ENCODE results near the gene POLG2.

POLG2 gene

GRCh38 chr17:64496786-64497564, at the start of gene POLG2:
TSS of gene POLG2 (minus strand) at chr17:64497054. CDS start at chr17:64496968, 86 bp downstream.
- peak; percentile 55 for TF ChIP-seq CTCF (conservative IDR thresholded peaks at IDR 0.05)

DNA sequence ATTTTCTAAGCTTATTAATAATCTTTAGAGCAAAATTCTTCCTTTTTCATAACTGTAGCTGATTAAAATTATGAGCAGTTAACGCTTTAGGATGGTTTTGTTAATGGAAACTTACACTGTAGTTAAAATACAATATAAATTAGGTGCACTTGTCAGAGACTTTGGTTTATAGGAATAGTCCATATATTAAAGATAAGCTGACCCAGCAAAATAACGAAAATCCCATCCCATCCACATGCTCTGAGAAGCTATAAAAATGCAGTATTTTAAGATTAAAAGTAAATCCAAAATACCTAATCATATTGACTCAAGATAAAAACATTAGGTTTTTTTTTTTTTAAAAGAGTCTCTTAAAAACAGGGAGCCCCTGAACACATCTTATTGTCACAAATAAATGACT, 47.9 kb upstream of the POLG2 start:
- TF ChIP-seq CTCF (conservative IDR thresholded peaks at IDR 0.05) = no peak
- no peak overlapping the region for H3K27ac ChIP-seq

More at GRCh38 chr17:64496786-64497564, at the start of gene POLG2:
- peak within 1 kb of the TSS; percentile 75 for H3K27ac ChIP-seq

GRCh38 chr17:64540118-64540776, 43.4 kb upstream of the POLG2 start:
- no peak for TF ChIP-seq CTCF (conservative IDR thresholded peaks at IDR 0.05)

GRCh38 chr17:64538508-64539130, 41.8 kb upstream of the POLG2 start:
- H3K27ac ChIP-seq = peak overlapping the region; percentile 85
- TF ChIP-seq CTCF (conservative IDR thresholded peaks at IDR 0.05) = no peak

More at GRCh38 chr17:64540118-64540776, 43.4 kb upstream of the POLG2 start:
- peak overlapping the region; percentile 85 for H3K27ac ChIP-seq

DNA sequence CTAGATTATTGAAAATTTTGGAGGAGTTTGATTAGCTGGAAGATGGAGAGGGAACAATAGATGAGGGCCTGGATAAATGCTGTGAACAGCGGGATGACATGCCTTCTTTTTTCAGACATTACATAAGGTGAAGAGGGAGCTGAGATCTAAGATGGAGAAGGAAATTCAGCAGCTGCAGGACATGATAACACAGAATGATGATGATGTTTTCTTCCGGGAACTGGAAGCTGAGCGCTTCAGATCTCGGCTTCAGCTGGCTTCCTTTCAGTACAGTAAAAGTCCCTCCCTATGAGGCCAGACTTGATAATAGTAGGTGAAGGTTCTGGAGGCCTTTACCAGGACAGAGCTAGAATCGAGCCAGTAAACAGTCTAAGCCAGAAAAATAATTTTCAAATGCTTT, 40.6 kb upstream of the POLG2 start:
- no peak for TF ChIP-seq CTCF (conservative IDR thresholded peaks at IDR 0.05)
- peak overlapping the region; percentile 85 for H3K27ac ChIP-seq

- TF ChIP-seq CTCF (conservative IDR thresholded peaks at IDR 0.05) = no peak
- H3K27ac ChIP-seq = peak overlapping the region; percentile 85
Measured at GRCh38 chr17:64536913-64537312, 40.1 kb upstream of the POLG2 start.

DNA sequence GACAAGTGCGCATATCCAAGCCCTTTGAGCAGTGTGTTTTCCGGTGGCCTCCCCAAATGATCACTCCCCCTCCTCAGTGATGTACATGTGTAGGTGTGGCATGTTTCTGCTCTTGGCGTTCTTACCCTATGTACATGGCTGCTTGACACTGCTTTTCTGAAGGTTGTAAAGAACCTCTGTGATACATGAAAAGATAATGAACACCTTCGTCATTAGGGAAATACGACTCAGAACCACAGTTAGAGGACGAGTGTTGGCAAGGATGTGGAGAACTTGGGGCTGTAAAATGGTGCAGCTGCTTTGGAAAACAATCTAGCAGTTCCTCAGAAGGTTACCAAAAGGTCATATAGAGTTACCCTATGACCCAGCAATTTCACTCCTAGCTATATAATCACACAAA, 38.5 kb upstream of the POLG2 start:
- peak overlapping the region; percentile 85 for H3K27ac ChIP-seq
- no peak for TF ChIP-seq CTCF (conservative IDR thresholded peaks at IDR 0.05)

All from VCaP (cell line).